H1 (cell line): ENCODE measurements around the gene LURAP1L. TPM values are rescaled to one million over a fixed set of nuclear protein-coding genes. Genes with fewer than 3 reads are reported as not detected.

Experiments used
- CTCF ChIA-PET: fragments of 300-600 bp; sonication (Branson Sonifier 250); formaldehyde crosslinking; loops from one replicate; lab custom pipeline; 2021; ENCODE audit not compliant: partially characterized antibody; lab: Charles Lee
- POLR2A ChIA-PET: fragments of 300-600 bp; sonication (Branson Sonifier 250); formaldehyde crosslinking; loops from one replicate; lab custom pipeline; 2021; ENCODE audit warnings: inconsistent platforms; ENCODE audit not compliant: partially characterized antibody; lab: Charles Lee
- DNase-seq, 2 experiments: peaks; one replicate each; pipeline versions ENCODE4 v3.0.0 to v3.0.0-alpha.2; 2010 to 2022; ENCODE audit warnings: low spot score in 2 of 2, low read depth in 1 of 2, mixed read lengths in 1 of 2
- FAIRE-seq: peaks from 2 replicates; lab custom pipeline; 2011; peaks lifted over from hg19 to GRCh38; lab: Jason Lieb, UNC
- H2AFZ ChIP-seq: 2 replicates; pipeline ENCODE4 v1.8.1; 2012; ENCODE audit warnings: low read length, inconsistent platforms
- H2AK5ac ChIP-seq: 2 replicates; pipeline ENCODE4 v1.6.1; 2013; ENCODE audit warnings: low read depth, low read length
- H2BK120ac ChIP-seq: replicated peaks from 2 replicates; pipeline ENCODE3; 2013; ENCODE audit warnings: low read depth, low read length, inconsistent platforms
- H2BK12ac ChIP-seq: 2 replicates; pipeline ENCODE4 v1.6.1; 2013; ENCODE audit warnings: low read depth, low read length
- H2BK15ac ChIP-seq: 2 replicates; pipeline ENCODE4 v1.6.1; 2013; ENCODE audit warnings: low read length
- H2BK20ac ChIP-seq: 2 replicates; pipeline ENCODE4 v1.6.1; 2013; ENCODE audit warnings: low read length
- H2BK5ac ChIP-seq: 2 replicates; pipeline ENCODE4 v1.6.1; 2013; ENCODE audit warnings: low read depth, low read length
- H3K14ac ChIP-seq: 2 replicates; pipeline ENCODE4 v1.6.1; 2013; ENCODE audit warnings: inconsistent platforms; ENCODE audit not compliant: insufficient read length
- H3K18ac ChIP-seq: 2 replicates; pipeline ENCODE4 v1.6.1; 2013; ENCODE audit warnings: low read length; ENCODE audit errors: extremely low read depth
- H3K23ac ChIP-seq: 2 replicates; pipeline ENCODE4 v1.6.1; 2013; ENCODE audit warnings: inconsistent platforms; ENCODE audit not compliant: insufficient read length
- H3K23me2 ChIP-seq: 2 replicates; pipeline ENCODE4 v1.6.1; 2013; ENCODE audit warnings: low read depth, low read length
- H3K27ac ChIP-seq: 2 replicates; pipeline ENCODE4 v1.6.1; 2011; ENCODE audit warnings: low read depth, low read length, inconsistent platforms
- H3K27me3 ChIP-seq, 4 experiments: replicated peaks in 1 of 4; 1 replicate in 1 of 4; 2 replicates in 3 of 4; pipeline versions ENCODE4 v1.6.1 to v1.8.1; 2011 to 2013; ENCODE audit warnings: low read length in 3 of 4, mild to moderate bottlenecking in 3 of 4, inconsistent platforms in 2 of 4, mixed read lengths in 2 of 4, moderate library complexity in 1 of 4; ENCODE audit not compliant: control insufficient read depth in 3 of 4, insufficient read depth in 3 of 4; ENCODE audit errors: extremely low read depth in 1 of 4
- H3K36me3 ChIP-seq, 4 experiments: 2 replicates each; pipeline versions ENCODE4 v1.6.1 to v1.8.1; 2011 to 2013; ENCODE audit warnings: mild to moderate bottlenecking in 4 of 4, low read length in 3 of 4, moderate library complexity in 2 of 4, control low read depth in 1 of 4, inconsistent platforms in 1 of 4; ENCODE audit not compliant: insufficient read depth in 4 of 4, control insufficient read depth in 2 of 4
- H3K4ac ChIP-seq: replicated peaks from 2 replicates; pipeline ENCODE3; 2013; ENCODE audit warnings: low read length, low read depth, mixed read lengths, inconsistent platforms; ENCODE audit not compliant: insufficient read length
- H3K4me1 ChIP-seq, 4 experiments: replicated peaks in 1 of 4; 1 replicate in 1 of 4; 2 replicates in 3 of 4; pipeline versions ENCODE4 v1.6.1 to v1.8.1; 2011 to 2013; ENCODE audit warnings: low read length in 3 of 4, inconsistent platforms in 2 of 4, mixed read lengths in 1 of 4; ENCODE audit not compliant: insufficient read depth in 4 of 4, control insufficient read depth in 3 of 4
- H3K4me2 ChIP-seq, 2 experiments: 2 replicates each; pipeline versions ENCODE4 v1.6.1 to v1.8.1; 2011 to 2013; ENCODE audit warnings: low read depth in 2 of 2, low read length in 2 of 2, control low read depth in 1 of 2, inconsistent platforms in 1 of 2, mild to moderate bottlenecking in 1 of 2; ENCODE audit not compliant: insufficient read depth in 1 of 2
- H3K4me3 ChIP-seq, 4 experiments: fragments of 200-600, 300-600 bp in 1 of 4; sonication (generic), shearing (Covaris generic), sonication (Bioruptor Twin) in 1 of 4; 2 replicates each; pipeline versions ENCODE4 v1.5.1 to v1.8.1; 2011 to 2016; ENCODE audit warnings: low read length in 4 of 4, low read depth in 3 of 4, control low read depth in 2 of 4, inconsistent platforms in 2 of 4, mild to moderate bottlenecking in 2 of 4, mixed read lengths in 1 of 4, moderate library complexity in 1 of 4; ENCODE audit not compliant: insufficient read depth in 2 of 4; ENCODE audit errors: extremely low read depth in 1 of 4
- H3K56ac ChIP-seq: replicated peaks from 2 replicates; pipeline ENCODE3; 2013; ENCODE audit warnings: low read depth, mild to moderate bottlenecking, mixed read lengths, low read length, inconsistent platforms; ENCODE audit not compliant: insufficient read length
- H3K79me1 ChIP-seq: 2 replicates; pipeline ENCODE4 v1.6.1; 2013; ENCODE audit warnings: low read depth, low read length, control low read depth
- H3K79me2 ChIP-seq, 2 experiments: 2 replicates each; pipeline versions ENCODE4 v1.6.1 to v1.8.1; 2012 to 2013; ENCODE audit warnings: low read length in 2 of 2, mild to moderate bottlenecking in 2 of 2, inconsistent platforms in 1 of 2; ENCODE audit not compliant: insufficient read depth in 2 of 2, control insufficient read depth in 1 of 2
- H3K9ac ChIP-seq, 4 experiments: replicated peaks in 1 of 4; 1 replicate in 1 of 4; 2 replicates in 3 of 4; pipeline versions ENCODE4 v1.6.1 to v1.8.1; 2011 to 2013; ENCODE audit warnings: low read depth in 3 of 4, low read length in 3 of 4, control low read depth in 2 of 4, mild to moderate bottlenecking in 2 of 4, moderate library complexity in 2 of 4, inconsistent platforms in 1 of 4; ENCODE audit errors: extremely low read depth in 1 of 4
- H3K9me3 ChIP-seq, 2 experiments: 2 replicates each; pipeline versions ENCODE4 v1.6.1 to v1.8.1; 2012 to 2013; ENCODE audit warnings: mild to moderate bottlenecking in 2 of 2, moderate library complexity in 2 of 2, control low read depth in 1 of 2, inconsistent platforms in 1 of 2, low read depth in 1 of 2, low read length in 1 of 2, mixed read lengths in 1 of 2; ENCODE audit not compliant: insufficient read depth in 2 of 2
- H4K20me1 ChIP-seq, 2 experiments: replicated peaks in 1 of 2; 2 replicates each; pipeline versions ENCODE3 to v1.8.1; 2011 to 2013; ENCODE audit warnings: inconsistent platforms in 2 of 2, low read length in 2 of 2, mild to moderate bottlenecking in 1 of 2; ENCODE audit not compliant: insufficient read depth in 2 of 2, control insufficient read depth in 1 of 2
- H4K5ac ChIP-seq: 2 replicates; pipeline ENCODE4 v1.6.1; 2013; ENCODE audit warnings: low read length, low read depth, mixed read lengths, inconsistent platforms; ENCODE audit not compliant: insufficient read length
- H4K8ac ChIP-seq: 2 replicates; pipeline ENCODE4 v1.8.0; 2013; ENCODE audit warnings: mild to moderate bottlenecking, moderate library complexity, low read length, inconsistent platforms; ENCODE audit not compliant: insufficient read depth; ENCODE audit errors: extremely low read depth
- H4K91ac ChIP-seq: replicated peaks from 2 replicates; pipeline ENCODE3; 2013; ENCODE audit warnings: low read length, mixed read lengths, inconsistent platforms; ENCODE audit not compliant: insufficient read length
- BACH1 ChIP-seq: IDR thresholded peaks from 2 replicates; pipeline ENCODE4 v1.6.1; 2012; ENCODE audit warnings: low read length, improper control_type of control experiment
- EGR1 ChIP-seq: IDR thresholded peaks from 2 replicates; pipeline ENCODE4 v1.6.1; 2011; ENCODE audit warnings: low read depth, low read length, borderline replicate concordance
- SRF ChIP-seq: IDR thresholded peaks from 2 replicates; pipeline ENCODE4 v1.6.1; 2011; ENCODE audit warnings: mild to moderate bottlenecking, low read depth, low read length, moderate library complexity
- WGBS, 2 experiments: shearing (Covaris generic) in 1 of 2; methylation state at CpG; one replicate each; pipeline versions ENCODE4 v1.1.6 to v1.1.7; 2013 to 2015; ENCODE audit warnings: low lambda C conversion rate in 2 of 2, mixed read lengths in 2 of 2, inconsistent platforms in 1 of 2, low coverage in 1 of 2, missing lambda C conversion rate in 1 of 2; ENCODE audit not compliant: insufficient replicate concordance in 2 of 2, insufficient coverage in 1 of 2, insufficient read length in 1 of 2; ENCODE audit errors: extremely low coverage in 1 of 2, missing lambda C conversion rate in 1 of 2; 5-methylcytosine and 5-hydroxymethylcytosine counted together
- polyA plus RNA-seq, 7 experiments: library from polyadenylated mRNA; depleted of rRNA in 3 of 7; stranded (reverse) in 5 of 7; unstranded in 2 of 7; fragments of >200 nt in 5 of 7; fragments of 200-250 nt in 2 of 7; gene quantifications; 1 replicate in 5 of 7; 2 replicates in 1 of 7; 4 replicates in 1 of 7; pipeline versions ENCODE4 v1.2.1 to v1.2.3, GENCODE V29; 2011 to 2013; ENCODE audit warnings: missing spikeins in 2 of 7, mixed read lengths in 2 of 7
- total RNA-seq: library from RNA; stranded (reverse); fragmentation: NEBNext Ultra II Directional; extraction: Animal tissue kit (Norgen Biotek cat#: 25700); gene quantifications from 2 replicates; pipeline ENCODE4 v1.2.1, GENCODE V29; 2021

The LURAP1L gene
- total and polyA plus RNA-seq, 2 of the 8 experiments (the other 6 are each of a cell fraction or from before 2014, with no cell fraction given): 0.63 to 1.2 TPM

GRCh38 chr9:12849486-12850003 lies 74.7 kb downstream of the LURAP1L start:
- no peaks in the 10 kb centered on the region for H4K20me1 ChIP-seq
- H4K91ac ChIP-seq: no peak overlapping the region
- DNase-seq (no peak), FAIRE-seq (no peak)
- H2BK20ac ChIP-seq: no peak overlapping the region
- no peak overlapping the region for H2BK120ac ChIP-seq
- 67% methylated on average over 1 of the region's 1 CpG; no CpG with 5 or more reads in 1 of the 2 experiments for WGBS, 2 experiments
- no peak overlapping the region for H2AK5ac ChIP-seq
- H3K79me2 ChIP-seq: no peaks in the 10 kb centered on the region
- no peak overlapping the region for H2BK5ac ChIP-seq
- no peak overlapping the region for H2BK12ac ChIP-seq
- H2AFZ ChIP-seq: no peak overlapping the region
- H2BK15ac ChIP-seq: no peak overlapping the region
- H3K4ac ChIP-seq: no peak overlapping the region
- H3K4me2 ChIP-seq: no peak overlapping the region
- H3K23me2 ChIP-seq: no peaks in the 10 kb centered on the region
- H4K8ac ChIP-seq: no peak overlapping the region
- no peak overlapping the region for H3K23ac ChIP-seq
- no peak overlapping the region for H3K4me3 ChIP-seq
- no peak overlapping the region for H3K56ac ChIP-seq
- no peaks in the 10 kb centered on the region for H3K9me3 ChIP-seq
- H3K27ac ChIP-seq: no peak overlapping the region
- no peaks in the 10 kb centered on the region for H3K27me3 ChIP-seq
- H3K9ac ChIP-seq: no peak overlapping the region
- no peaks in the 10 kb centered on the region for H3K36me3 ChIP-seq
- CTCF ChIA-PET: interaction anchor here (1.6 kb wide), 1 partner anchor 31 kb away, joined by 4 read pairs; no protein-coding TSS in a partner anchor
- no peak overlapping the region for H4K5ac ChIP-seq
- no peak overlapping the region for H3K18ac ChIP-seq
- no peaks in the 10 kb centered on the region for H3K79me1 ChIP-seq
- POLR2A ChIA-PET: no interaction called here
- H3K4me1 ChIP-seq: no peaks in the 10 kb centered on the region
- H3K14ac ChIP-seq: no peak overlapping the region
- TF ChIP-seq SRF (no peak), EGR1 (no peak), BACH1 (no peak)
